Skeletal muscle cell (primary cell): ENCODE results near the gene PCDHB14.
A peak's percentile ranks its signal among the peaks of the same experiment; 100 is the strongest.
"Not testable (repeated sequence)": the region's sequence is repeated elsewhere in the genome, so short reads cannot be mapped to it uniquely, and the experiment has no call there.

Source experiments
- DNase-seq: peaks from one replicate; pipeline ENCODE4 v3.0.0-alpha.2; 2010; ENCODE audit warnings: low read depth
- H3K4me3 ChIP-seq: 2 replicates; pipeline ENCODE4 v1.5.1; 2011; ENCODE audit warnings: low read depth, mild to moderate bottlenecking, control low read depth, low read length, moderate library complexity

PCDHB14 gene

DNA sequence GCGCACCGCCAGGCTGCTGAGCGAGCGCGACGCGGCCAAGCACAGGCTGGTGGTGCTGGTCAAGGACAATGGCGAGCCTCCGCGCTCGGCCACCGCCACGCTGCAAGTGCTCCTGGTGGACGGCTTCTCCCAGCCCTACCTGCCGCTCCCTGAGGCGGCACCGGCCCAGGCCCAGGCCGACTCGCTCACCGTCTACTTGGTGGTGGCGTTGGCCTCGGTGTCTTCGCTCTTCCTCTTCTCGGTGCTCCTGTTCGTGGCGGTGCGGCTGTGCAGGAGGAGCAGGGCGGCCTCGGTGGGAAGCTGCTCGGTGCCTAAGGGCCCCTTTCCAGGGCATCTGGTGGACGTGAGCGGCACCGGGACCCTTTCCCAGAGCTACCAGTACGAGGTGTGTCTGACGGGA is 21.5 kb upstream of the PCDHB14 start:
- not testable (repeated sequence) for H3K4me3 ChIP-seq, DNase-seq

GRCh38 chr5:141208478-141208877 is 14.7 kb upstream of the PCDHB14 start, which contains the start of gene PCDHB12:
Gene PCDHB12 (plus strand): TSS chr5:141208719. CDS start chr5:141208908, 189 bp downstream.
- H3K4me3 ChIP-seq: peak within 1 kb of the TSS; percentile 10
- DNase-seq: no peak

DNA sequence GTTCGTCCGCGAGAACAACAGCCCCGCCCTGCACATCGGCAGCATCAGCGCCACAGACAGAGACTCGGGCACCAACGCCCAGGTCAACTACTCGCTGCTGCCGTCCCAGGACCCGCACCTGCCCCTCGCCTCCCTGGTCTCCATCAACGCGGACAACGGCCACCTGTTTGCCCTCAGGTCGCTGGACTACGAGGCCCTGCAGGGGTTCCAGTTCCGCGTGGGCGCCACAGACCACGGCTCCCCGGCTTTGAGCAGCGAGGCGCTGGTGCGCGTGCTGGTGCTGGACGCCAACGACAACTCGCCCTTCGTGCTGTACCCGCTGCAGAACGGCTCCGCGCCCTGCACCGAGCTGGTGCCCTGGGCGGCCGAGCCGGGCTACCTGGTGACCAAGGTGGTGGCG is 12.9 kb upstream of the PCDHB14 start:
- H3K4me3 ChIP-seq, DNase-seq: not testable (repeated sequence)

DNA sequence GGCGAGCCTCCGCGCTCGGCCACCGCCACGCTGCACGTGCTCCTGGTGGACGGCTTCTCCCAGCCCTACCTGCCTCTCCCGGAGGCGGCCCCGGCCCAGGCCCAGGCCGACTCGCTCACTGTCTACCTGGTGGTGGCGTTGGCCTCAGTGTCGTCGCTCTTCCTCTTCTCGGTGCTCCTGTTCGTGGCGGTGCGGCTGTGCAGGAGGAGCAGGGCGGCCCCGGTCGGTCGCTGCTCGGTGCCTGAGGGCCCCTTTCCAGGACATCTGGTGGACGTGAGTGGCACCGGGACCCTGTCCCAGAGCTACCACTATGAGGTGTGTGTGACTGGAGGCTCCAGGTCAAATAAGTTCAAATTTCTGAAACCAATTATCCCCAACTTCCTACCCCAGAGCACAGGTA is 12.3 kb upstream of the PCDHB14 start:
- H3K4me3 ChIP-seq, DNase-seq: not testable (repeated sequence)

DNA sequence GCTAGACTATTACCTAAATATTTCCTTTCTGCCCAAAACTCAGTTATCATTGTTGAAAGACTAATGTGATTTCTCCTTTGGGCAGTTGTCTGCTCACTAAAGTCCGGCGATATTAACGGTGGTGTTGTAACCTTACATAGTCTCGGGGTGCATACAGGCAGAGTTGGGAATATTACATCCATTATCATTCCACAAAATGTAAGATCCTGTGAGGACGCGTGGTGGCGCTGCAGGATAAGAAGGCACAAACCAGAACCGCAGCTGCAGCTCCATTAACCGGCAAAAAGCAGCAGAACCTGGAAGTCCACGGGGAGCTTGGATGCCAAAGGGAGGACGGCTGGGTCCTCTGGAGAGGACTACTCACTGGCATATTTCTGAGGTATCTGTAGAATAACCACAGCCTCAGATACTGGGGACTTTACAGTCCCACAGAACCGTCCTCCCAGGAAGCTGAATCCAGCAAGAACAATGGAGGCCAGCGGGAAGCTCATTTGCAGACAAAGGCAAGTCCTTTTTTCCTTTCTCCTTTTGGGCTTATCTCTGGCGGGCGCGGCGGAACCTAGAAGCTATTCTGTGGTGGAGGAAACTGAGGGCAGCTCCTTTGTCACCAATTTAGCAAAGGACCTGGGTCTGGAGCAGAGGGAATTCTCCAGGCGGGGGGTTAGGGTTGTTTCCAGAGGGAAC is 9.3 kb upstream of the PCDHB14 start, which contains the start of gene PCDHB13:
PCDHB13 (plus strand) TSS at position 264 of the 684 bp plus-strand sequence; CDS start at position 469, 205 bp downstream.
- H3K4me3 ChIP-seq, DNase-seq: not testable (repeated sequence)

- H3K4me3 ChIP-seq, DNase-seq: not testable (repeated sequence)
Observed at GRCh38 chr5:141214583-141214982, 8.6 kb upstream of the PCDHB14 start.

GRCh38 chr5:141215504-141215903 is 7.6 kb upstream of the PCDHB14 start:
- not testable (repeated sequence) for DNase-seq

DNA sequence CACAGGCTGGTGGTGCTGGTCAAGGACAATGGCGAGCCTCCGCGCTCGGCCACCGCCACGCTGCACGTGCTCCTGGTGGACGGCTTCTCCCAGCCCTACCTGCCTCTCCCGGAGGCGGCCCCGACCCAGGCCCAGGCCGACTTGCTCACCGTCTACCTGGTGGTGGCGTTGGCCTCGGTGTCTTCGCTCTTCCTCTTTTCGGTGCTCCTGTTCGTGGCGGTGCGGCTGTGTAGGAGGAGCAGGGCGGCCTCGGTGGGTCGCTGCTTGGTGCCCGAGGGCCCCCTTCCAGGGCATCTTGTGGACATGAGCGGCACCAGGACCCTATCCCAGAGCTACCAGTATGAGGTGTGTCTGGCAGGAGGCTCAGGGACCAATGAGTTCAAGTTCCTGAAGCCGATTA is 7.1 kb upstream of the PCDHB14 start:
- not testable (repeated sequence) for H3K4me3 ChIP-seq, DNase-seq

More at GRCh38 chr5:141215504-141215903, 7.6 kb upstream of the PCDHB14 start:
- H3K4me3 ChIP-seq: not testable (repeated sequence)

GRCh38 chr5:141224844-141225243 is 1.7 kb downstream of the PCDHB14 start:
- DNase-seq, H3K4me3 ChIP-seq: not testable (repeated sequence)

DNA sequence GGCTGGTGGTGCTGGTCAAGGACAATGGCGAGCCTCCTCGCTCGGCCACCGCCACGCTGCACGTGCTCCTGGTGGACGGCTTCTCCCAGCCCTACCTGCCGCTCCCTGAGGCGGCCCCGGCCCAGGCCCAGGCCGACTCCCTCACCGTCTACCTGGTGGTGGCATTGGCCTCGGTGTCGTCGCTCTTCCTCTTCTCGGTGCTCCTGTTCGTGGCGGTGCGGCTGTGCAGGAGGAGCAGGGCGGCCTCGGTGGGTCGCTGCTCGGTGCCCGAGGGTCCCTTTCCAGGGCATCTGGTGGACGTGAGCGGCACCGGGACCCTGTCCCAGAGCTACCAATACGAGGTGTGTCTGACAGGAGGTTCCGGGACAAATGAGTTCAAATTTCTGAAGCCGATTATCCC is 2.3 kb downstream of the PCDHB14 start:
- H3K4me3 ChIP-seq, DNase-seq: not testable (repeated sequence)

DNA sequence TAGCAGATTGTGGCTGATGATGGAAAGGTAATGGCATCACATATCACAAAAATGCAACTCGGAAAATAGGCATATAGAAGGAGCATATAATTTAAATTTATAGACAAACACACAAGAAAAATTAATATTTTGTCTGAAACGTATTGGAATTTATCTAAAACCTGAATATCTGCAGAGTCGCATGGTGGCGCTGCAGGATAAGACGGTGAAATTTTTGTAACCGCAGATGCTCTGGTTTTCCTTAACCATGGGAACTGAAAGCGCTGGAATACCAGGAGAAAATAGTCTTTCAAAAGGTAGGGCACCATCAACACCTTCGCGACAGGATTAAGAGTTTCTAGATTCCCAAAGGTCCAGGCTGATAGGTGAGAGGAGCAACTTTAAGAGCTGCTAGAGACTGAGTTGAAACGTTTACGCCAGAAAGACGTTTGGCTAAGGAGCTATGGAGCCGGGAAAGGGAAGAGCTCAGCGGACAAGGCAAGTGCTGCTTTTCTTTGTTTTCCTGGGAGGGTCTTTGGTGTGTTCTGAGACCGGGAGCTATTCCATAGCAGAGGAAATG is 11.0 kb downstream of the PCDHB14 start:
- H3K4me3 ChIP-seq: peak overlapping the region; percentile 20
- DNase-seq: no peak

GRCh38 chr5:141235922-141236321 is 12.8 kb downstream of the PCDHB14 start:
- H3K4me3 ChIP-seq, DNase-seq: not testable (repeated sequence)

DNA sequence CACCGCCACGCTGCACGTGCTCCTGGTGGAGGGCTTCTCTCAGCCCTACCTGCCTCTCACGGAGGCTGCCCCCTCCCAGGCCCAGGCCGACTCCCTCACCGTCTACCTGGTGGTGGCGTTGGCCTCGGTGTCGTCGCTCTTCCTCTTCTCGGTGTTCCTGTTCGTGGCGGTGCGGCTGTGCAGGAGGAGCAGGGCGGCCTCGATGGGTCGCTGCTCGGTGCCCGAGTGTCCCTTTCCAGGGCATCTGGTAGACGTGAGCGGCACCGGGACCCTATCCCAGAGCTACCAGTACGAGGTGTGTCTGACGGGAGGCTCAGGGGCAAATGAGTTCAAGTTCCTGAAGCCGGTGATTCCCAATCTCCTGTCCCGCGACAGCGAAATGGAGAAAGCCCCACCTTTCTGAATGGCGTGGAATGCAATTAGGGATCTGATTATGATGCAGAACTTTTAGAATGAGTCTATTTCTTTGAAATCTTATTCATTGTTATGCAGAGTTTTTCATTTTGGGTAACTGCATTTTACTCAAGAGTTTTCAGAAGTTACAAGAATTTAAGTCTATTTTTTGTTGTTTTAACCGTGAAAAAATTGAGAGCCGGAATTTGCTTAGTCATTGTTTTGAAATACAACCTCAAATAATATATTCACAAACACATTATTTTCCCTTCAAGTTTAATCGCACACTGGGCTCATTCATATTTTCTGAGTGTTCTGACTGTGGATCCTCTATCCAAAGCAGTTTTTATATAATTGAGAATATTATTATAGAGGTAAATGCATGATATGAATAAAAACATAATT is 13.6 kb downstream of the PCDHB14 start:
- no peak for DNase-seq
- H3K4me3 ChIP-seq: no peak overlapping the region

GRCh38 chr5:141241496-141241895 is 18.4 kb downstream of the PCDHB14 start:
- DNase-seq: no peak
- no peak overlapping the region for H3K4me3 ChIP-seq

DNA sequence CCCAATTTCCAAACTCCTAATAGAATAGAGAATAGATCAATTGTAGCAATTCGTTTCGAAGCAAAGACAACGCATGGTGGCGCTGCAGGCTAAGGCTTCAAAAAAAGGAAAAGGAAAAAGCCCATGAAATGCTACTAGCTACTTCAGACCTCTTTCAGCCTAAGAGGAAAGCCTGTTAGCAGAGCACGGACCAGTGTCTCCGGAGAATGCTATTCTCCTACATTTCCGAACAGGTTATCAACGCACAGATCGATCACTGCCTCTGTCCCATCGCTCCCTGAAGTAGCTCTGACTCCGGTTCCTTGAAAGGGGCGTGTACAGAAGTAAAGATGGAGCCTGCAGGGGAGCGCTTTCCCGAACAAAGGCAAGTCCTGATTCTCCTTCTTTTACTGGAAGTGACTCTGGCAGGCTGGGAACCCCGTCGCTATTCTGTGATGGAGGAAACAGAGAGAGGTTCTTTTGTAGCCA is 22.1 kb downstream of the PCDHB14 start, which contains the start of gene PCDHB15:
PCDHB15 (plus strand) TSS at position 146 of the 468 bp plus-strand sequence; CDS start at position 330, 184 bp downstream.
- peak within 1 kb of the TSS; percentile 15 for H3K4me3 ChIP-seq
- no peak for DNase-seq

DNA sequence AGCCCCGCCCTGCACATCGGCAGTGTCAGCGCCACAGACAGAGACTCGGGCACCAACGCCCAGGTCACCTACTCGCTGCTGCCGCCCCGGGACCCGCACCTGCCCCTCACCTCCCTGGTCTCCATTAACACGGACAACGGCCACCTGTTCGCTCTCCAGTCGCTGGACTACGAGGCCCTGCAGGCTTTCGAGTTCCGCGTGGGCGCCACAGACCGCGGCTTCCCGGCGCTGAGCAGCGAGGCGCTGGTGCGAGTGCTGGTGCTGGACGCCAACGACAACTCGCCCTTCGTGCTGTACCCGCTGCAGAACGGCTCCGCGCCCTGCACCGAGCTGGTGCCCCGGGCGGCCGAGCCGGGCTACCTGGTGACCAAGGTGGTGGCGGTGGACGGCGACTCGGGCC is 23.8 kb downstream of the PCDHB14 start:
- not testable (repeated sequence) for H3K4me3 ChIP-seq, DNase-seq

- H3K4me3 ChIP-seq: not testable (repeated sequence)
Observed at GRCh38 chr5:141247434-141247833, 24.3 kb downstream of the PCDHB14 start.

DNA sequence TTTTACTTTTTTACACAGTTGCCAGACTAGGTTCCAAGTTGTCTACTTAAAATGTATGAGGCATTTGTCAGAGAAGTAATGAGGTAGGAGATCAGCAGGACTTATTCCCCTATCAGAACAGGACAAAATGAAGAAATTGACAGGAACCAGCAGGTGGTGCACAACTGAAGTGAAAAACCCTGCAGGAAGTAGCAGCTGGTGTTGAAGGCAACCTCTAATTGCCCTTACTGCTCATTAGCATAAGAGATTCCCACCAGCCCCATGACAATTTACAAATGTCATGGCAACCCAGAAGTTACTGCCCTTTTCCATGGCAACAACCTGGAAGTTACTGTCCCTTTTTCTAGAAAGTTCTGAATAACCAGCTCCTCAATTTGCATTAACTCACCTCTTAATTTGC is 27.4 kb downstream of the PCDHB14 start:
- H3K4me3 ChIP-seq: no peak overlapping the region

More at GRCh38 chr5:141247434-141247833, 24.3 kb downstream of the PCDHB14 start:
- not testable (repeated sequence) for DNase-seq

GRCh38 chr5:141258464-141258863 is 35.3 kb downstream of the PCDHB14 start:
- DNase-seq: no peak
- no peak overlapping the region for H3K4me3 ChIP-seq

More for the DNA sequence above, 27.4 kb downstream of the PCDHB14 start:
- DNase-seq: no peak

- H3K4me3 ChIP-seq: no peak overlapping the region
- no peak for DNase-seq
Observed at GRCh38 chr5:141258948-141259347, 35.8 kb downstream of the PCDHB14 start.
